SK-N-MC (cell line): ENCODE measurements around the gene ZNF263.

Experiments used
- EZH2 ChIP-seq: fragments of 200-600 bp; sonication (generic); IDR thresholded peaks from one replicate; pipeline ENCODE4 v1.6.1; 2017; ENCODE audit warnings: antibody characterized with exemption
- POLR2AphosphoS5 ChIP-seq: IDR thresholded peaks from 2 replicates; pipeline ENCODE4 v1.6.1; 2012; ENCODE audit warnings: mild to moderate bottlenecking, low read depth, low read length, borderline replicate concordance

DNA sequence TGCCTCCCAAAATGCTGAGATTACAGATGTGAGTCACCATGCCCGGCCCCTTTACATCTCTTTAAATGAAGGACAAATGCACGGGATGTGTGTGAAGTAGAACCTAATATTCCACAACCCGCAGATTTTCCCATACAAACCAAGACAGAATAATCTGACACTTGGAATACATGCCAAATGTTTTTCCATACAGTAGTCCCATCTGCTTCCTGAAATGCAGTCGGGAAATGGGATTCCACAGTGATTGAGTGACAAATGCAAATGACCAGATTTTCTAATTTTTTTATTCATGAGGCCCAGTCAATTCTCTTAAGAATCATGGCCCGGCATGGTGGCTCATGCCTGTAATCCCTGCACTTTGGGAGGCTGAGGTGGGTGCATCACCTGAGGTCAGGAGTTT, 41.5 kb upstream of the ZNF263 start:
- TF ChIP-seq EZH2 (no peak), POLR2AphosphoS5 (no peak)
